Uterus (tissue), 4 donors: ENCODE measurements around the gene PKD2L2. TPM values are rescaled to one million over a fixed set of nuclear protein-coding genes. Genes with fewer than 3 reads are reported as not detected.

Experiments
- DNase-seq, 2 donors: peaks; one replicate each; pipeline ENCODE4 v3.0.0-alpha.2; 2019 to 2020
- H3K27ac ChIP-seq, 2 donors: fragments of 200-600 bp; sonication (generic); 1 replicate in 1 of 2; 2 replicates in 1 of 2; pipeline ENCODE4 v1.5.1; 2016 to 2018
- H3K27me3 ChIP-seq, 2 donors: fragments of 200-600 bp; sonication (generic); one replicate each; pipeline ENCODE4 v1.5.1; 2018 to 2019; ENCODE audit warnings: control low read depth in 1 of 2
- H3K36me3 ChIP-seq, 2 donors: fragments of 200-600 bp; sonication (generic); one replicate each; pipeline ENCODE4 v1.5.1; 2019; ENCODE audit warnings: control low read depth in 1 of 2
- H3K4me1 ChIP-seq, 2 donors: fragments of 200-600 bp; sonication (generic); one replicate each; pipeline ENCODE4 v1.5.1; 2018 to 2019; ENCODE audit warnings: control low read depth in 1 of 2
- H3K4me3 ChIP-seq, 2 donors: fragments of 200-600 bp; sonication (generic); 1 replicate in 1 of 2; 2 replicates in 1 of 2; pipeline ENCODE4 v1.5.1; 2018 to 2019; ENCODE audit warnings: mild to moderate bottlenecking in 1 of 2
- H3K9me3 ChIP-seq, 2 donors: fragments of 200-600 bp; sonication (generic); one replicate each; pipeline ENCODE4 v1.5.1; 2019; ENCODE audit warnings: control low read depth in 1 of 2
- POLR2A ChIP-seq, 2 donors: fragments of 450-650 bp; IDR thresholded peaks; one replicate each; pipeline ENCODE4 v1.6.1; 2016; ENCODE audit warnings: antibody characterized with exemption in 2 of 2, mild to moderate bottlenecking in 1 of 2, moderate library complexity in 1 of 2
- intact Hi-C: fragments of 100-400 bp; cut with DNase I; formaldehyde crosslinking; loops from one replicate; pipeline ENCODE4 v1.15.1; 2023; ENCODE audit warnings: low total_unique reads
- total RNA-seq, 4 donors: library from RNA; depleted of rRNA in 3 of 4; stranded (reverse); fragments of >200 nt in 3 of 4; gene quantifications; one replicate each; pipeline versions ENCODE4 v1.1.0 to v1.2.4, GENCODE V29; 2014 to 2023
- TF ChIP-seq, protein P1 (sequence below), 4 experiments: fragments of 200-600 bp in 2 of 4; fragments of 450-650 bp in 2 of 4; sonication (generic) in 2 of 4; IDR thresholded peaks; one replicate each; pipeline ENCODE4 v1.5.1; 2016 to 2019; ENCODE audit warnings: antibody characterized with exemption in 4 of 4, mild to moderate bottlenecking in 2 of 4, moderate library complexity in 1 of 4
- donor health status: DM: yes; HTN: yes; CAD: no.

The PKD2L2 gene
- total RNA-seq, 4 donors from 2014 or later, result not detected

DNA sequence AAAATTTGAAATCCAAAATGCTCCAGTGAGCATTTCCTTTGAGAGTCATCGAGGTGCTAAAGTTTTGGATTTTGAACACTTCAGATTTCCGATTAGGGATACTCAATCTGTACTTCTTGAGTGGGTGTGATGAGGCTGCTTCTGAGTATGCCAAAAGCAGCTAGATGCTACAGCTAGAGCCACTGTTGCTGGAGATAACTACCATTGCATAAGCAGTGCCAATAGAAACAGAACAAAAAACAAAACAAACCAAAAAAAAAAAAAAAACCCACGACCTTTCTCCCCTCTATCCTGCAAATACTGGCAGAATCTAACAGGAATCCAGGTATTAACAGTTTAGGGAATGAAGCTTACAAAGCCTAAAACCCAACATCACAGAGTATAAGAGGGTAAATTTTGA is 43.5 kb downstream of the PKD2L2 start:
- TF ChIP-seq POLR2A (IDR thresholded peaks at IDR 0.05), result no peak
- TF ChIP-seq, protein P1, sequence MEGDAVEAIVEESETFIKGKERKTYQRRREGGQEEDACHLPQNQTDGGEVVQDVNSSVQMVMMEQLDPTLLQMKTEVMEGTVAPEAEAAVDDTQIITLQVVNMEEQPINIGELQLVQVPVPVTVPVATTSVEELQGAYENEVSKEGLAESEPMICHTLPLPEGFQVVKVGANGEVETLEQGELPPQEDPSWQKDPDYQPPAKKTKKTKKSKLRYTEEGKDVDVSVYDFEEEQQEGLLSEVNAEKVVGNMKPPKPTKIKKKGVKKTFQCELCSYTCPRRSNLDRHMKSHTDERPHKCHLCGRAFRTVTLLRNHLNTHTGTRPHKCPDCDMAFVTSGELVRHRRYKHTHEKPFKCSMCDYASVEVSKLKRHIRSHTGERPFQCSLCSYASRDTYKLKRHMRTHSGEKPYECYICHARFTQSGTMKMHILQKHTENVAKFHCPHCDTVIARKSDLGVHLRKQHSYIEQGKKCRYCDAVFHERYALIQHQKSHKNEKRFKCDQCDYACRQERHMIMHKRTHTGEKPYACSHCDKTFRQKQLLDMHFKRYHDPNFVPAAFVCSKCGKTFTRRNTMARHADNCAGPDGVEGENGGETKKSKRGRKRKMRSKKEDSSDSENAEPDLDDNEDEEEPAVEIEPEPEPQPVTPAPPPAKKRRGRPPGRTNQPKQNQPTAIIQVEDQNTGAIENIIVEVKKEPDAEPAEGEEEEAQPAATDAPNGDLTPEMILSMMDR (IDR thresholded peaks at IDR 0.05), result no peak
- H3K9me3 ChIP-seq, result no peaks in the 10 kb centered on the region
- intact Hi-C loops, result no loop called here
- no peak for DNase-seq
- no peaks in the 10 kb centered on the region for H3K27me3 ChIP-seq
- H3K4me3 ChIP-seq, result no peak overlapping the region
- H3K36me3 ChIP-seq, result no peaks in the 10 kb centered on the region
- no peaks in the 10 kb centered on the region for H3K4me1 ChIP-seq
- no peak overlapping the region for H3K27ac ChIP-seq

DNA sequence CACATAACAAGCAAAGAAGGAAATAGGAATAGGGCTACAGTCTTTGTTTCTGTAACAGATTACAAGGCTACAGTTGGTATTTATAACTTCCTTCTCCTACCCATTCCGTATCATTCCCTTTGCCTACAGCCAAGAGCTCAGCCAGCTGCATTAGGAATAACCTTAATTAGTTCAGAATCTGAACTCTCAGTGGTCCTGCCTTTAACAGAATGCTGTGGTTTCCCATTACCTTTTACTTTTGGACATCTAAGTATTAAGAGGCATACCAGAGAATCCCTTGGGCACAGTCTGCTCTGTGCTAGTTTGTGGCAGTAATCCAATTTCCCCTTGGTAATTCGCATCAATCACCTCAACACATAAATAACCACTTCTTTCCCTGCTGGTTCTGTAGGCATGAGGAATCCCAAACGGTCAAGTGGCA is 44.2 kb downstream of the PKD2L2 start:
- Histone ChIP-seq H3K27ac (no peak overlapping the region), H3K9me3 (no peaks in the 10 kb centered on the region), H3K27me3 (no peaks in the 10 kb centered on the region), H3K4me3 (no peak overlapping the region), H3K36me3 (no peaks in the 10 kb centered on the region), H3K4me1 (no peaks in the 10 kb centered on the region)
- TF ChIP-seq POLR2A (IDR thresholded peaks at IDR 0.05), result no peak
- TF ChIP-seq, protein P1 (IDR thresholded peaks at IDR 0.05), result no peak
- DNase-seq, result no peak
- intact Hi-C loops, result no loop called here

DNA sequence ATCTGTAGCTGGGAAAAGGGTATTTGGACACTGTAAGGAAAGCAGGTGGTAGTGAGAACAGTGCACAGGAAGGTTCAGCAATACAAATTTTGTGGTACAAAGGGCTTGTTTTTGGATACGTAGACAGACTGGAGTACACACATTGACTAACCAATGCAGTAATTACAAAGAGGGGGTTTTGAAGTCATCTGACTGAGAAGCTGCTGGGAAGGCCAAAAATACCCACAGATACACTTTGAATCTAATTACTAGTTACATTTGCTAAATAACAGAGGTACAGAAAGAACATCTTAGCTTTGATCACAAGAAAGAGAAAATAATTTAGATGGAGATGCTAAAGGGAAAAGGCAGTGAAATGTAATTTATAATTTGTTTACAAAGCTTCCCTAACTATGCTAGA is 45.9 kb downstream of the PKD2L2 start:
- intact Hi-C loops, result no loop called here
- Histone ChIP-seq H3K27me3 (no peaks in the 10 kb centered on the region), H3K36me3 (no peaks in the 10 kb centered on the region), H3K4me1 (no peaks in the 10 kb centered on the region), H3K4me3 (no peak overlapping the region), H3K27ac (no peak overlapping the region), H3K9me3 (no peaks in the 10 kb centered on the region)
- TF ChIP-seq, protein P1 (IDR thresholded peaks at IDR 0.05), result no peak
- no peak for TF ChIP-seq POLR2A (IDR thresholded peaks at IDR 0.05)
- no peak for DNase-seq

DNA sequence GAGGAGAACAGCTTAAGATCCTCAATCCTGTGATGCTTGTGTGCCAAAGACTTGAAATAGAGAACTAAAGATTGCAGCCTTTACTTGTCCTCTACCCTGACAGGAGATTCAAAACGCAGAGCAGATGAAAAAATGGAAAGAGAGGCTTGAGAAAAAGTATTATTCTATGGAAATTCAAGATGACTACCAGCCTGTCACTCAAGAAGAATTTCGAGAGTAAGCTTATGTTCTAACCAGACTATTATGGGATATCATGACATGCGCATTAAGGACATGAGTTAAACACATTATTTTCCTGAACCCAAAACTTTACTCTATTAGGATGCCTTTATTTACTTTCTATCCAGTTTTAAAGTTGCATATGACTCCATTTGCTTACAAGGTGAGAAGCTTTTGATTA is 46.4 kb downstream of the PKD2L2 start:
- no peak overlapping the region for H3K4me3 ChIP-seq
- H3K27ac ChIP-seq, result no peak overlapping the region
- H3K9me3 ChIP-seq, result no peaks in the 10 kb centered on the region
- H3K27me3 ChIP-seq, result no peaks in the 10 kb centered on the region
- DNase-seq, result no peak
- no peak for TF ChIP-seq POLR2A (IDR thresholded peaks at IDR 0.05)
- TF ChIP-seq, protein P1 (IDR thresholded peaks at IDR 0.05), result no peak
- intact Hi-C loops, result no loop called here
- no peaks in the 10 kb centered on the region for H3K4me1 ChIP-seq
- H3K36me3 ChIP-seq, result no peaks in the 10 kb centered on the region

DNA sequence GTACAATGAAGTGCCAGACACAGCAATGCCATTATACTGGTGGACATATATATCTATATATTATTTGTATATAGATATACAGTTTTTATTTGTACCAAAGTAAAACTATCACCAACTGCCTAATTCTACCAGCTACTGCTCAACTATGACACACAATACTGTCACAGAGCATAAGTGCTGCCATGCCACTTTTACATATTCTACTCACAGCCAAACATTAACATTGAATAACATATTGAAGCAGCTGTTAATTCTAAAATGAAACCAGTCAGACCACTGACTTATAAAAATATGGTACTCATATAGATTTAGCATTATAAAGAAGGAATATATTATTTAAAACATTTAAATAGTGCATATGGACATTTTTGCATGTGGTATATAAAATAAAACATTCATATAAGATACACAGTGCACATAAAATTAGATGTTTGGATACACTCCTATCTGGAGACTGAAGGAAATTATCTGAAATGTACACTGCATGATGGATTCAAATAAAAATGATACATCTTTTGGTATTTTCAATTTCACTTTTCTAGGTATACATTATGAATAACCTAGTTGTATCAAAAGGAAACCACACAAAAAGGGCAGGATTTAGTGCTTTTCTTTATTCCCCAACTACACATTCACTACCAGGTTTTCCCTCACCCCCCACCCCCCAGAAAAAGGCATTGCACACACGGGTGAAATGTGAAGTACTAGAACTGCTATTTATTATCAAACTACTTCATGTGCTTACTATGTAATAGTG is 48.9 kb downstream of the PKD2L2 start:
- Histone ChIP-seq H3K36me3 (no peaks in the 10 kb centered on the region), H3K4me3 (no peak overlapping the region), H3K4me1 (no peaks in the 10 kb centered on the region), H3K27ac (no peak overlapping the region), H3K27me3 (no peaks in the 10 kb centered on the region), H3K9me3 (no peaks in the 10 kb centered on the region)
- no peak for DNase-seq
- no peak for TF ChIP-seq POLR2A (IDR thresholded peaks at IDR 0.05)
- TF ChIP-seq, protein P1 (IDR thresholded peaks at IDR 0.05), result no peak
- intact Hi-C loops, result no loop called here
